ENCODE data around the gene C12orf42. TPM values are rescaled to one million over a fixed set of nuclear protein-coding genes. Genes with fewer than 3 reads are reported as not detected.

The C12orf42 gene
- total RNA-seq, 4 donors from 2014 or later = 18.2 TPM; not detected in 3

- TF ChIP-seq POLR2A (IDR thresholded peaks at IDR 0.05) (no peak), CTCF (IDR thresholded peaks at IDR 0.05) (no peak)
Measured at GRCh38 chr12:103529306-103529705, 33.5 kb upstream of the C12orf42 start.

GRCh38 chr12:103524238-103524875 is 28.6 kb upstream of the C12orf42 start:
- Histone ChIP-seq H3K36me3 (no peaks in the 10 kb centered on the region), H3K4me1 (no peaks in the 10 kb centered on the region), H3K4me3 (no peak overlapping the region), H3K9me3 (no peaks in the 10 kb centered on the region), H3K27me3 (no peaks in the 10 kb centered on the region), H3K27ac (no peak overlapping the region)
- DNase-seq = no peak
- TF ChIP-seq CTCF (IDR thresholded peaks at IDR 0.05) = no peak

More at GRCh38 chr12:103529306-103529705, 33.5 kb upstream of the C12orf42 start:
- Histone ChIP-seq H3K27me3 (no peaks in the 10 kb centered on the region), H3K4me3 (no peak overlapping the region), H3K9me3 (no peaks in the 10 kb centered on the region), H3K27ac (no peak overlapping the region), H3K4me1 (no peaks in the 10 kb centered on the region), H3K36me3 (no peaks in the 10 kb centered on the region)
- DNase-seq = no peak

GRCh38 chr12:103523771-103524170 is 28.0 kb upstream of the C12orf42 start:
- no peaks in the 10 kb centered on the region for H3K4me1 ChIP-seq
- H3K27me3 ChIP-seq = no peaks in the 10 kb centered on the region
- no peaks in the 10 kb centered on the region for H3K36me3 ChIP-seq
- H3K4me3 ChIP-seq = no peak overlapping the region
- H3K27ac ChIP-seq = no peak overlapping the region
- H3K9me3 ChIP-seq = no peaks in the 10 kb centered on the region
- no peak for TF ChIP-seq POLR2A (IDR thresholded peaks at IDR 0.05)
- TF ChIP-seq CTCF (IDR thresholded peaks at IDR 0.05) = no peak
- no peak for DNase-seq

GRCh38 chr12:103520686-103521215 is 25.0 kb upstream of the C12orf42 start:
- Histone ChIP-seq H3K9me3 (no peaks in the 10 kb centered on the region), H3K27ac (no peak overlapping the region), H3K27me3 (no peaks in the 10 kb centered on the region), H3K36me3 (no peaks in the 10 kb centered on the region), H3K4me3 (no peak overlapping the region), H3K4me1 (no peaks in the 10 kb centered on the region)
- TF ChIP-seq CTCF (IDR thresholded peaks at IDR 0.05) (no peak), POLR2A (IDR thresholded peaks at IDR 0.05) (no peak)
- DNase-seq = no peak

- no peak for TF ChIP-seq CTCF (IDR thresholded peaks at IDR 0.05)
- TF ChIP-seq POLR2A (IDR thresholded peaks at IDR 0.05) = no peak
- no peak overlapping the region for H3K4me3 ChIP-seq
- no peaks in the 10 kb centered on the region for H3K36me3 ChIP-seq
- no peaks in the 10 kb centered on the region for H3K27me3 ChIP-seq
- no peaks in the 10 kb centered on the region for H3K4me1 ChIP-seq
- no peak overlapping the region for H3K27ac ChIP-seq
- no peak for DNase-seq
- no peaks in the 10 kb centered on the region for H3K9me3 ChIP-seq
Measured at GRCh38 chr12:103519632-103520031, 23.9 kb upstream of the C12orf42 start.

Measured in Peyer's patch (tissue), 4 donors.